ENCODE measurements around the gene DNAJC5.
A peak's percentile ranks its signal among the peaks of the same experiment; 100 is the strongest.

The DNAJC5 gene

DNA sequence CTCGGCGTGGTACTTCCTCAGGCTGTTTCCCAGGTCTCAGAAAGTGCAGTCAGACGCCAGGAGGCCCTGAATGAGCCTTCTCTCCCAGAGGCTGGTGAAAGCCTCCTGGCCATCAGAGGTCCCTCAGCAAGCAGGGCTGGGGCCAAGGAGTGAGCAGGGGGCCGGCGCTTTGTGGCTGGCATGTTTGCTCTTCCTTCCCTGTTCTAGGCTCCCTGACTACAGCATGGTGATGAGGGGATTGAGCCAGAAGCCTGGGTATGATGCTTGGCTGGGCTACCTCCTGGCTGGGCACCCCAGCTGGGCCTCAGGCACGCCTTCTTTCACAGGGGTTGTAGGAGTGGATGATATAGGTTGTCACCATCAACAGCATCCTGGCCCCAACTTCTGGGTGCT is 11.7 kb upstream of the DNAJC5 start:
- H3K27me3 Mint-ChIP-seq (ENCODE audit: low read depth, poor library complexity), result peaks cover 3% of the 10 kb centered on the region
- TF ChIP-seq, protein P1, sequence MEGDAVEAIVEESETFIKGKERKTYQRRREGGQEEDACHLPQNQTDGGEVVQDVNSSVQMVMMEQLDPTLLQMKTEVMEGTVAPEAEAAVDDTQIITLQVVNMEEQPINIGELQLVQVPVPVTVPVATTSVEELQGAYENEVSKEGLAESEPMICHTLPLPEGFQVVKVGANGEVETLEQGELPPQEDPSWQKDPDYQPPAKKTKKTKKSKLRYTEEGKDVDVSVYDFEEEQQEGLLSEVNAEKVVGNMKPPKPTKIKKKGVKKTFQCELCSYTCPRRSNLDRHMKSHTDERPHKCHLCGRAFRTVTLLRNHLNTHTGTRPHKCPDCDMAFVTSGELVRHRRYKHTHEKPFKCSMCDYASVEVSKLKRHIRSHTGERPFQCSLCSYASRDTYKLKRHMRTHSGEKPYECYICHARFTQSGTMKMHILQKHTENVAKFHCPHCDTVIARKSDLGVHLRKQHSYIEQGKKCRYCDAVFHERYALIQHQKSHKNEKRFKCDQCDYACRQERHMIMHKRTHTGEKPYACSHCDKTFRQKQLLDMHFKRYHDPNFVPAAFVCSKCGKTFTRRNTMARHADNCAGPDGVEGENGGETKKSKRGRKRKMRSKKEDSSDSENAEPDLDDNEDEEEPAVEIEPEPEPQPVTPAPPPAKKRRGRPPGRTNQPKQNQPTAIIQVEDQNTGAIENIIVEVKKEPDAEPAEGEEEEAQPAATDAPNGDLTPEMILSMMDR (IDR thresholded peaks at IDR 0.05), result no peak

DNA sequence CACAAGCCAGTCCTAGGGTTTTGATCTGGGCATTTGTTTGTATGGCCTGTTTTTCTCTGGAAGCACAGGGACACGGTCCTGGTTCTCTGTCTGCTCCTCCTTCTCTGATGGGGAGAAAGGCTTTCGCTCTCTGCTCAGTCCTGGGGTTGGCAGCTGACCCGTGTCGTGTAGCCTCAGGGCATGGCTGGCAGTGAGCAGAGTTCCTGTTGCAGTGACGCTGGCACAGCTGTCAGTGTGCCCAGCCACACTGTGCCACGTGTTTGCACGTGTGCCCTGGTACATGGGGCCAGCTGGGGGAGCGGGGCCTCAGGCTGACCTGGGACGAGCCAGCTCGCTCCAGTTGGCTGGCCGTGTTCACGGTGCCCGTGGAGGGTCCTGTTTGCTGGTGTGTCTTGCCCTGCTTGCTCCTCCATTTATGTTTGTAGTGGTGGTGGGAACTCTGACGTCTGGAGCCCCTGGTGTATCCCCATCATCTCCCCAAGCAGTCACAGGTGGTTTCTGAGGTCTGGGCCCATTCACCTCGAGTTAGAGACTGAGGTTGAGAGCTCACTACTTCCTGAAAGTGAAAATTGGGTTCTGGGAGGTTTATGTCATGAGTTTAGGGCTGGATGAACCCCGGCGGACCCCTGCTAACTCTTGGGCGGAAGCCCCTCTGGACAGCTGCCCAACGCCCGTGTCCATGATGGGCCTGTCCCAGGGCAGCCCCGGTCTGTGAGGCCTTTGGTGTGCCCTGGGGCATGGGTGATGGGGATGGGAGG is 10.2 kb upstream of the DNAJC5 start:
- Mint-ChIP-seq H3K27me3 (ENCODE audit: low read depth, poor library complexity) (peaks cover 3% of the 10 kb centered on the region), H3K4me3 (no peak overlapping the region), H3K36me3 (ENCODE audit: low read depth) (peaks cover 23% of the 10 kb centered on the region), H3K9me3 (no peaks in the 10 kb centered on the region), H3K27ac (no peak overlapping the region), H3K4me1 (no peaks in the 10 kb centered on the region)
- TF ChIP-seq, protein P1 (IDR thresholded peaks at IDR 0.05), result no peak
- DNase-seq, result no peak

More for the DNA sequence above, 11.7 kb upstream of the DNAJC5 start:
- no peak for DNase-seq
- peaks cover 19% of the 10 kb centered on the region for H3K36me3 Mint-ChIP-seq (ENCODE audit: low read depth)
- H3K4me1 Mint-ChIP-seq, result no peaks in the 10 kb centered on the region
- H3K9me3 Mint-ChIP-seq, result no peaks in the 10 kb centered on the region
- no peak overlapping the region for H3K27ac Mint-ChIP-seq
- H3K4me3 Mint-ChIP-seq, result no peak overlapping the region

DNA sequence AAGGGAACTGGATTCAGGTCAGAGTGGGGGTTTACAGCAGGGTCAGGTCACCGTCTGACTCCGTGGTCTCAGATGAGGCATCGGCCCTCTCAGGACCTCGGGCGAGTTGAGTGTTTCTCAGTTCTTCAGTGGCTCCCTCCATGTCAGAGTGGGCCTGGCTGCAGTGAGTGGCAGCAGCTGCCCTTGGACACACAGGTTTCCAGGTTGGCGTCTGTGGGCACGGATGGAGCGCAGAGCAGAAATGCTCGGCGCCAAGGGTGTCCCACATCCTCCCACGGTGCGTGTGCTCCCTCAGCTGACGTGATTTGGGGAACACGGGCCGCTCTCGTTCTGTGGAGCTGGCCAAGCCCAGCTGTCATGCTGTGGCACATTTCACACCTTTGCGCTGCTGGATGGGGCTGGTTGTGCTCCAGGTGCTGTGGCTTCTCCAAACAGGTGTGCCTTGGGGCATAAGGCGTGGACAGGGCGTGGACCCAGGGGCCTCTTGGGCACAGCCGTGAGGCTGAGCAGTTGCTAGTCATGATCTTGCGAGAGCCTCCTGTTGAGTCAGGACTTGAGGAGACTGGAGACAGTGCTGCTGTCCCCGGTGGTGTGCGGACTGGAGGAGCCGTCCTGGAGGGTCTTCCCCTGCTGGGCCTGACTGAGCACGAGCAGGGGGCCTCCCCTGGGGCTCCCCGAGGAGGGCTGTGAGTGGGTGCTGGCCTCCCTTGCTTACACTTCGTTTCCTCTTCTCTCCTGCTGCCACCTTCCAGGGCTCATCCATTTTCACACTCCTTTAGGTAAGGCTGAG is 9.5 kb upstream of the DNAJC5 start:
- peaks cover 3% of the 10 kb centered on the region for H3K27me3 Mint-ChIP-seq (ENCODE audit: low read depth, poor library complexity)
- DNase-seq, result no peak
- H3K4me3 Mint-ChIP-seq, result no peak overlapping the region
- H3K9me3 Mint-ChIP-seq, result no peaks in the 10 kb centered on the region
- H3K27ac Mint-ChIP-seq, result no peak overlapping the region
- H3K4me1 Mint-ChIP-seq, result no peaks in the 10 kb centered on the region
- TF ChIP-seq, protein P1 (IDR thresholded peaks at IDR 0.05), result no peak
- H3K36me3 Mint-ChIP-seq (ENCODE audit: low read depth), result peaks cover 30% of the 10 kb centered on the region

DNA sequence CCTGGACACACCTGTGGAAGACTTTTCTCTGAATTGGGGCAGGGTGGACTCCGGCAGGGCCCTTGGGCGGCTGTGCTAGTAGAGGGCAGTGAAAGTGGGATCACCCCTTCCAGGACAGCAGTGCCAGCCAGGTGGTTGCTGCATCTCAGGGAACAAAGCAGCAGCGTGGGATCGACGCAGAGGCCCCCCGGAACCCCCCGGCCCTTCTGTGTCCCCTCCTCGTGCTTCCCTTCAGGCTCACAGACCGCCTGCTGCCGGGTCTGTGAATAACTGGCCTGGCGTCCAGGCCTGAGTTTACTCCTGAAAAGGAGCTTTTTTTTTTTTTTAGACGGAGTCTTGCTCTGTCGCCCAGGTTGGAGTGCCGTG is 8.9 kb upstream of the DNAJC5 start:
- Mint-ChIP-seq H3K36me3 (ENCODE audit: low read depth) (peaks cover 33% of the 10 kb centered on the region), H3K9me3 (no peaks in the 10 kb centered on the region), H3K4me1 (no peaks in the 10 kb centered on the region), H3K27ac (no peak overlapping the region), H3K27me3 (ENCODE audit: low read depth, poor library complexity) (peaks cover 3% of the 10 kb centered on the region), H3K4me3 (no peak overlapping the region)
- DNase-seq, result no peak
- TF ChIP-seq, protein P1 (IDR thresholded peaks at IDR 0.05), result no peak

DNA sequence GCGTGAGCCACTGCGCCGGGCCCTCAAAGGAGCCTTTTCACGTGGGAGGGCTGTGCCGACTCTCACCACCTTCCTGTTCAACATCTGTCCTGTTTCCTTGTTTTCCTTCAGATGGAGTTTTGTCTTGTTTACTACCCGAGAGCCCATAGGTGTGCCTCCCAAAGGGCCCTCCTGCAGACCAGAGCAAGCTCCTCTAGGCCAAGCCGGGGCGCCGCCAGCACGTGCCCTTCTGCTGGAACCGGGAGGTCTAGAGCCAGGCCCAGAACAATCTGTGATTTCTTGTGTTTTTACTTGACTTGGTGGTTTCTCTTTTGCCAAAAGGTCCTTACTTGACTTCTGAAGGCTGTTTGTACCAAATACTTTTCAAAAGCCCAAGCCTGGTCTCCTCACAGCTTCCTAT is 8.0 kb upstream of the DNAJC5 start:
- H3K4me3 Mint-ChIP-seq, result no peak overlapping the region
- H3K27me3 Mint-ChIP-seq (ENCODE audit: low read depth, poor library complexity), result peaks cover 3% of the 10 kb centered on the region
- H3K4me1 Mint-ChIP-seq, result no peaks in the 10 kb centered on the region
- peaks cover 40% of the 10 kb centered on the region for H3K36me3 Mint-ChIP-seq (ENCODE audit: low read depth)
- no peaks in the 10 kb centered on the region for H3K9me3 Mint-ChIP-seq
- TF ChIP-seq, protein P1 (IDR thresholded peaks at IDR 0.05), result no peak
- no peak for DNase-seq
- H3K27ac Mint-ChIP-seq, result peak overlapping the region; percentile 79
